GM12865 (cell line): ENCODE data around the gene OR8D1.
A peak's percentile ranks its signal among the peaks of the same experiment; 100 is the strongest.

ENCODE experiments used
- DNase-seq: peaks from one replicate; pipeline ENCODE4 v3.0.0; 2010; ENCODE audit warnings: low read depth
- H3K4me3 ChIP-seq: 2 replicates; pipeline ENCODE4 v1.5.1; 2011; ENCODE audit warnings: mild to moderate bottlenecking, low read depth, low read length, control low read depth
- CTCF ChIP-seq: IDR thresholded peaks from 2 replicates; pipeline ENCODE4 v1.5.1; 2011; ENCODE audit warnings: low read length, control low read depth, low read depth, inconsistent platforms; ENCODE audit not compliant: insufficient read depth; ENCODE audit errors: missing control alignments

Gene OR8D1

DNA sequence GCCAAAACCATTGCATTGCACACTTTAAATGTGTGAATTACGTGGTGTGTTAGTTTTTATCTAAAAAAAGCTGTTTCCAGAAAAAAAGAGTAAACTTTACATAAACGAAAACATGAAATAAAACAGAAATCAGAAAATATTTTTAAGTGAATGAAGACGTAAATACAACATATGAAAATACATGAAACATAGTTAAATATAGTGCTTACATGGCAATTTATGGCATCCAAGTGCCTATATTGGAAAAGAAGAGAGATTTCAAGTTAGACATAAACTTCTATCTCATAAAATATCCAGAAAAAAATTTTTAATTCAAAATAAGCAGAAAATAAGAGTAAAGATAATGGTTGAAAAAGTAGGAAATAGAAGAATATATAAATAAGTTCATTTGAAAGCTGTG, 18.1 kb upstream of the OR8D1 start:
- no peak for TF ChIP-seq CTCF
- no peak for DNase-seq
- no peak overlapping the region for H3K4me3 ChIP-seq

DNA sequence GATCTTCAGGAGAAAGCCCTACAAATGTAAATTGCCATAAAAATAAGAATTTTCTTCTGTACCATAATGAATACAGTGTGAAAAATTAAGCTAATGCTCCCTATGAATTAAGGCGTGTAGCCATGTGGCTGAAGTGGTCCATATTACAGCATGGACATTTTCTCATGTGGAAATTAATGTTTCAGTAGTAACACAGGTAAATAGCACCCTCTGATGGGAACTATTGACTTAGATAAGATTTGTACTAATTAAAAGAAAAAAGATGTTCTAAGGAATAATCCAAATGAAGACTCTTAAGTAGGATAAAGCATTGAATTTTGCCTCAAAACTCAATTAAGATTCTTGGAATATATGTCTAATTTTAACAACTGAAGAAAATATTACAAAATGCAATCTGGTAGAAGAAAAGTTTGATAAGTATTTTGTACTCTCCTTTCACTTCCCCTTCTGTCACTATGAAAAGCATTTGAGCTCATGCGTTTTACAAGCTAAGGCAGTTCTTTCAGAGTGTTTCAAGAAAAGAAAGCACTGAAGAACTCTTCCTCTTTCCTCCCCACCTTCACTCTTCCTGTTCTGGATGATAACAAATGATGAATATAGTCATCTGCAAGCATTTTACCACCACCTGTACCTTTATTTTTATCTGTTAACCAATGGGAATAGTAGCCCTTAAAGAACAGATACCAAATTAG, 16.2 kb upstream of the OR8D1 start:
- peak; percentile 53 for DNase-seq
- no peak overlapping the region for H3K4me3 ChIP-seq

DNA sequence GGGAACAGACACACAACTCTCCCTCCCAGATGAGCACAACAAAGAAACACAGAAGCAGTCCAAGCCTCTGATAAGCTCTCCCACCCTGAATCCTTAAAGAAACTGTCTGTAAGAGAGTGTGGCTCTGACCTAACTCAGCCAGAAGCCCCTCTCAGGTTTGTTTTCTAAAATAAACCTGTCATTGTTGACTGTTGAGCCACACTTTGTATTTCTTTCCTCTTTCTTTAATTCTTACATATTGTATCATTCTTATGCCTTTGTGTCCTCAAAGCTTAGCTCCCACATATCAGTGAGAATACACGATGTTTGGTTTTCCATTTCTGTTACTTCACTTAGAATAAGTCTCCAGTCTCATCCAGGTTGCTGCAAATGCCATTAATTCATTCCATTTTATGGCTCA, 14.0 kb upstream of the OR8D1 start:
- TF ChIP-seq CTCF: no peak
- no peak overlapping the region for H3K4me3 ChIP-seq
- DNase-seq: no peak

More for the DNA sequence above, 16.2 kb upstream of the OR8D1 start:
- no peak for TF ChIP-seq CTCF

GRCh38 chr11:124322356-124322755, 8.6 kb upstream of the OR8D1 start:
- H3K4me3 ChIP-seq: no peak overlapping the region
- DNase-seq: no peak
- TF ChIP-seq CTCF: no peak

DNA sequence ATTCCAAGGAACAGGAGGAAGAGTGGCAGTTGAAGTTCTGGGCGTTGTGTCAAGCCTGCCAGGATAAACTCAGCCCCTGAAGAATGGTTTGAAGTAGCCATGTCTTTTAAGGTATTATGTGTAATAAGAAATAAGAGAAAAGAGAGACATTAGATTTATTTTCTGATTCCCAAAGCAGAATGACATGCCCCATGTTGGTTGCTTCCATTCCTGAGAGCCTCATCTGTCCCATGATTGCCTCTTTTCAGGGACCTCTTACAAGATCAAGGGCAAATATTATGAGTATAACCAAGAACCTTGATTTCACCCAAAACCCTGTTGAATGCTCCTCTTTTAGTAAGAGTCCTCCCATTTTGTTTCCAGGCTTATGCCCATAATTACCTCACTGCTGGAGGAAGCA, 6.3 kb upstream of the OR8D1 start, which contains the start of gene OR8D2:
TSS of gene OR8D2 (minus strand) at position 101 of the 400 bp plus-strand sequence. CDS start at position 101, 0 bp downstream.
- no peak within 1 kb of the TSS for H3K4me3 ChIP-seq
- no peak for TF ChIP-seq CTCF
- no peak for DNase-seq

- H3K4me3 ChIP-seq: no peak overlapping the region
- no peak for TF ChIP-seq CTCF
- DNase-seq: no peak
These were observed 1.3 kb upstream of the OR8D1 start for GRCh38 chr11:124315052-124315451.

DNA sequence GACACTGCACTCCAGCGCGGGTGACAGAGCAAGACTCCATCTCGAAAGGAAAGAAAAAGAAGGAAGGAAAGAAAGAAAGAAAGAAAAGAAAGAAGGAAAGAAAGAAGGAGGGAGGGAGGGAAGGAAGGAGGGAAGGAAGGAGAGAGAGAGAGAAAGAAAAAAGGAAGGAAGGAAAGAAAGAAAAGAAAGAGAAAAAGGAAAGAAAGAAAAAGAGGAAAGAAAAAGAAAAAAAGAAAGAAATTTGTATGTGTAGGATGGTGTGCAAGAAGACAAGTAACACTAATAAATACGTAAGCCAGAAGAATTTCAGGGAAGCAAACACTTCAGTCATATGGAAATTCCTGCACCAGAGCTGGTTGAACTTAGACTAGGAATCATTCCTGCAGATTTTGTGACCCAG, 618 bp downstream of the OR8D1 start:
- no peak for DNase-seq
- TF ChIP-seq CTCF: no peak
- no peak overlapping the region for H3K4me3 ChIP-seq
